Motor neuron (in vitro differentiated cells): Measurements from ENCODE around the gene DLG1. TPM values are rescaled to one million over a fixed set of nuclear protein-coding genes. Genes with fewer than 3 reads are reported as not detected.
A peak's percentile ranks its signal among the peaks of the same experiment; 100 is the strongest.

ENCODE experiments used
- ATAC-seq, 8 experiments: fragments of 200-7000 bp; cut with Tn5 transposase; replicated peaks in 6 of 8; 2 replicates each; pipeline ENCODE4 v1.8.0; 2021; ENCODE audit warnings: mild to moderate bottlenecking in 8 of 8, moderate library complexity in 8 of 8
- H3K27ac ChIP-seq, 2 donors: fragments of 250-450 bp; sonication (Bioruptor Pico); 2 replicates each; pipeline ENCODE4 v1.9.0; 2021; ENCODE audit warnings: antibody characterized with exemption in 2 of 2, mild to moderate bottlenecking in 2 of 2, moderate library complexity in 1 of 2
- H3K4me1 ChIP-seq, 2 donors: fragments of 250-450 bp; sonication (Bioruptor Pico); replicated peaks in 1 of 2; 2 replicates each; pipeline ENCODE4 v1.6.1; 2021; ENCODE audit warnings: antibody characterized with exemption in 2 of 2, mild to moderate bottlenecking in 2 of 2, moderate library complexity in 1 of 2
- H3K4me3 ChIP-seq, 5 donors: fragments of 250-450 bp; sonication (Bioruptor Pico); 2 replicates each; pipeline ENCODE4 v1.9.0; 2021; ENCODE audit warnings: antibody characterized with exemption in 5 of 5, mild to moderate bottlenecking in 5 of 5, moderate library complexity in 4 of 5
- WGBS, 10 experiments: fragments of 450-650 bp; shearing (Covaris generic); methylation state at CpG; one replicate each; pipeline ENCODE4 v1.0.0; 2022; 5-methylcytosine and 5-hydroxymethylcytosine counted together
- in situ Hi-C, 9 experiments: fragments of 400-800 bp; cut with MboI; loops; one replicate each; pipeline ENCODE4 v1.15.0; 2021; ENCODE audit warnings: low sequenced_read_pairs in 9 of 9, low pct_unique_long_range_greater_than_20kb in 2 of 9; ENCODE audit not compliant: unreplicated experiment in 9 of 9
- total RNA-seq, 8 experiments: library from RNA; unstranded; fragments of 300-600 nt; gene quantifications; 2 replicates each; pipeline versions ENCODE4 v1.2.3 to v1.2.4, GENCODE V29; 2022

DLG1 gene
- total RNA-seq, 8 experiments from 2014 or later: 20.3 to 109 (median 47.7) TPM

- Histone ChIP-seq H3K27ac (no peak overlapping the region), H3K4me1 (peaks cover 0 to 11% of the 10 kb centered on the region in 2 donors), H3K4me3 (no peak overlapping the region)
- no peak for ATAC-seq
- in situ Hi-C loops: loop anchor here in 4 of 9 experiments (25.0 kb wide), 2 partner anchors 173 to 498 kb away; no protein-coding TSS in a partner anchor
- 60 to 98% (median 91%) methylated on average over 2 to 6 of the region's 6 CpGs; no CpG with 5 or more reads in 2 of the 10 experiments for WGBS, 10 experiments
Observed at GRCh38 chr3:197014024-197014423, 284.4 kb downstream of the DLG1 start.

- no peak overlapping the region for H3K27ac ChIP-seq
- WGBS, 10 experiments: 75 to 100% (median 96%) methylated on average over 1 to 5 of the region's 7 CpGs; no CpG with 5 or more reads in 4 of the 10 experiments
- peak in 2 of 8 experiments; percentile 7 to 8 for ATAC-seq
- peaks cover 0 to 11% of the 10 kb centered on the region in 2 donors for H3K4me1 ChIP-seq
- H3K4me3 ChIP-seq: no peak overlapping the region
- in situ Hi-C loops: loop anchor here in 4 of 9 experiments (25.0 kb wide), 2 partner anchors 175 to 500 kb away; no protein-coding TSS in a partner anchor
Observed at GRCh38 chr3:197012540-197012883, 285.9 kb downstream of the DLG1 start.

GRCh38 chr3:197011780-197012539 is 286.5 kb downstream of the DLG1 start:
- Histone ChIP-seq H3K27ac (no peak overlapping the region), H3K4me3 (no peak overlapping the region), H3K4me1 (peaks cover 0 to 11% of the 10 kb centered on the region in 2 donors)
- in situ Hi-C loops: loop anchor here in 4 of 9 experiments (25.0 kb wide), 2 partner anchors 175 to 500 kb away; no protein-coding TSS in a partner anchor
- peak in 4 of 8 experiments; percentile 28 to 63 (median 58) for ATAC-seq
- 0 to 91% (median 69%) methylated on average over 1 to 11 of the region's 25 CpGs; no CpG with 5 or more reads in 6 of the 10 experiments for WGBS, 10 experiments

GRCh38 chr3:197010556-197011351 is 287.7 kb downstream of the DLG1 start:
- Histone ChIP-seq H3K4me3 (no peak overlapping the region), H3K4me1 (peaks cover 0 to 11% of the 10 kb centered on the region in 2 donors), H3K27ac (no peak overlapping the region)
- peak in 7 of 8 experiments; percentile 18 to 57 (median 38) for ATAC-seq
- 79 to 100% (median 91%) methylated on average over 1 to 17 of the region's 30 CpGs; no CpG with 5 or more reads in 6 of the 10 experiments for WGBS, 10 experiments
- in situ Hi-C loops: loop anchor here in 4 of 9 experiments (25.0 kb wide), 2 partner anchors 177 to 502 kb away; no protein-coding TSS in a partner anchor

GRCh38 chr3:197009532-197010019 is 288.8 kb downstream of the DLG1 start:
- Histone ChIP-seq H3K27ac (no peak overlapping the region), H3K4me3 (no peak overlapping the region), H3K4me1 (peaks cover 0 to 11% of the 10 kb centered on the region in 2 donors)
- in situ Hi-C loops: loop anchor here in 4 of 9 experiments (25.0 kb wide), 2 partner anchors 178 to 503 kb away; no protein-coding TSS in a partner anchor
- WGBS, 10 experiments: 83 to 100% (median 93%) methylated on average over 2 to 3 of the region's 20 CpGs; no CpG with 5 or more reads in 7 of the 10 experiments
- ATAC-seq: no peak

- Histone ChIP-seq H3K4me3 (no peak overlapping the region), H3K4me1 (peaks cover 7 to 20% of the 10 kb centered on the region in 2 donors), H3K27ac (no peak overlapping the region)
- ATAC-seq: no peak
- WGBS, 10 experiments: 60 to 100% (median 100%) methylated on average over 1 to 2 of the region's 27 CpGs; no CpG with 5 or more reads in 7 of the 10 experiments
- in situ Hi-C loops: loop anchor here in 4 of 9 experiments (25.0 kb wide), 2 partner anchors 179 to 504 kb away; no protein-coding TSS in a partner anchor
Observed at GRCh38 chr3:197008436-197009209, 289.8 kb downstream of the DLG1 start.

GRCh38 chr3:197007953-197008352 is 290.5 kb downstream of the DLG1 start:
- ATAC-seq: no peak

GRCh38 chr3:197007296-197007940 is 291.0 kb downstream of the DLG1 start:
- H3K4me3 ChIP-seq: no peak overlapping the region
- 47 to 83% (median 75%) methylated on average over 1 to 10 of the region's 12 CpGs; no CpG with 5 or more reads in 3 of the 10 experiments for WGBS, 10 experiments
- H3K4me1 ChIP-seq: peaks cover 7 to 21% of the 10 kb centered on the region in 2 donors
- ATAC-seq: no peak
- no peak overlapping the region for H3K27ac ChIP-seq
- in situ Hi-C loops: loop anchor here in 4 of 9 experiments (25.0 kb wide), 2 partner anchors 180 to 505 kb away; no protein-coding TSS in a partner anchor

More at GRCh38 chr3:197007953-197008352, 290.5 kb downstream of the DLG1 start:
- Histone ChIP-seq H3K27ac (no peak overlapping the region), H3K4me1 (peaks cover 7 to 22% of the 10 kb centered on the region in 2 donors), H3K4me3 (no peak overlapping the region)
- in situ Hi-C loops: loop anchor here in 4 of 9 experiments (25.0 kb wide), 2 partner anchors 179 to 504 kb away; no protein-coding TSS in a partner anchor
- 60 to 100% (median 85%) methylated on average over 2 to 6 of the region's 8 CpGs; no CpG with 5 or more reads in 5 of the 10 experiments for WGBS, 10 experiments

GRCh38 chr3:197006860-197007259 is 291.6 kb downstream of the DLG1 start:
- no peak for ATAC-seq
- WGBS, 10 experiments: 93 to 100% (median 100%) methylated on average over 1 to 4 of the region's 5 CpGs; no CpG with 5 or more reads in 5 of the 10 experiments
- Histone ChIP-seq H3K4me3 (no peak overlapping the region), H3K27ac (no peak overlapping the region), H3K4me1 (peaks cover 7 to 20% of the 10 kb centered on the region in 2 donors)
- in situ Hi-C loops: loop anchor here in 4 of 9 experiments (25.0 kb wide), 2 partner anchors 180 to 505 kb away; no protein-coding TSS in a partner anchor

- Histone ChIP-seq H3K27ac (no peak overlapping the region), H3K4me3 (no peak overlapping the region), H3K4me1 (peaks cover 7 to 17% of the 10 kb centered on the region in 2 donors)
- no CpG with 5 or more reads among the region's 11 CpGs for WGBS, 10 experiments
- in situ Hi-C loops: loop anchor here in 4 of 9 experiments (25.0 kb wide), 2 partner anchors 181 to 506 kb away; no protein-coding TSS in a partner anchor
- no peak for ATAC-seq
Observed at GRCh38 chr3:197006446-197006845, 292.0 kb downstream of the DLG1 start.
